ENCODE data around the gene IQCH. TPM values are rescaled to one million over a fixed set of nuclear protein-coding genes. Genes with fewer than 3 reads are reported as not detected.

Gene IQCH
- total RNA-seq, 1 experiment from 2014 or later, result 1.1 TPM

GRCh38 chr15:67322481-67322880 lies 67.9 kb downstream of the IQCH start:
- no peak overlapping the region for H3T11ph ChIP-seq (ENCODE audit: low read length)
- no peak overlapping the region for H2AK5ac ChIP-seq (ENCODE audit: insufficient read length, low read length)
- peaks cover 8 to 15% of the 10 kb centered on the region in 2 experiments for H3K9me3 Mint-ChIP-seq
- H3K36me3 Mint-ChIP-seq (ENCODE audit: insufficient read depth in 1 of 3, low read depth in 3 of 3), result peaks cover 6 to 21% (median 7%) of the 10 kb centered on the region in 3 experiments
- H3K9ac ChIP-seq (ENCODE audit: extremely low read depth, insufficient read length, low read length), result no peak overlapping the region
- H3K27me3 ChIP-seq (ENCODE audit: insufficient read depth, low read length), result no peaks in the 10 kb centered on the region
- H4K91ac ChIP-seq (ENCODE audit: insufficient read length, low read depth, low read length), result no peak overlapping the region
- no peaks in the 10 kb centered on the region for H3K79me2 ChIP-seq (ENCODE audit: insufficient read depth, low read length)
- no peak overlapping the region for H2BK15ac ChIP-seq (ENCODE audit: low read depth, low read length)
- H3K27me3 Mint-ChIP-seq (ENCODE audit: low read depth), result no peaks in the 10 kb centered on the region; the same call in 1 of the 2 replicates
- H3K9me3 ChIP-seq (ENCODE audit: control insufficient read depth, low read depth, low read length), result peaks cover 7% of the 10 kb centered on the region
- H3K4ac ChIP-seq (ENCODE audit: low read depth, low read length), result no peak overlapping the region
- no peak overlapping the region for H3K56ac ChIP-seq (ENCODE audit: insufficient read length, low read depth, low read length)
- no peaks in the 10 kb centered on the region for H3K23me2 ChIP-seq (ENCODE audit: insufficient read length, low read depth, low read length, poor library complexity, severe bottlenecking)
- H2BK120ac ChIP-seq (ENCODE audit: low read depth, low read length, poor library complexity, severe bottlenecking), result no peak overlapping the region
- peaks cover 6 to 14% of the 10 kb centered on the region in 2 experiments for H3K4me1 Mint-ChIP-seq
- no peak overlapping the region for H3K14ac ChIP-seq (ENCODE audit: insufficient read depth, low read length)
- H3K4me3 Mint-ChIP-seq, result no peak overlapping the region
- no peak overlapping the region for H3K23ac ChIP-seq (ENCODE audit: insufficient read length, low read depth, low read length)
- no peak overlapping the region for H2BK20ac ChIP-seq (ENCODE audit: low read depth, low read length, poor library complexity, severe bottlenecking)
- no peaks in the 10 kb centered on the region for H3K79me1 ChIP-seq (ENCODE audit: insufficient read depth, low read depth, low read length, poor library complexity, severe bottlenecking)
- H4K20me1 ChIP-seq (ENCODE audit: control insufficient read depth, insufficient read depth, insufficient read length), result no peaks in the 10 kb centered on the region
- H2BK12ac ChIP-seq (ENCODE audit: insufficient read length, low read depth, low read length), result no peak overlapping the region
- H3K27ac ChIP-seq (ENCODE audit: insufficient read length, low read depth, low read length), result no peak overlapping the region
- no peak for DNase-seq
- H2AFZ ChIP-seq (ENCODE audit: low read length), result no peak overlapping the region
- no peak overlapping the region for H3K4me2 ChIP-seq (ENCODE audit: insufficient read depth, insufficient read length, low read length)
- H3K27ac Mint-ChIP-seq, result no peak overlapping the region
- H2BK5ac ChIP-seq (ENCODE audit: insufficient read length, low read length), result no peak overlapping the region
- no CpG with 5 or more reads among the region's 4 CpGs for WGBS (ENCODE audit: extremely low coverage, insufficient read length, low lambda C conversion rate)
- H4K5ac ChIP-seq (ENCODE audit: insufficient read length, low read depth, low read length), result no peak overlapping the region
- H3K18ac ChIP-seq (ENCODE audit: insufficient read length, low read depth, low read length), result no peak overlapping the region
- no peak overlapping the region for H4K8ac ChIP-seq (replicated peaks; ENCODE audit: insufficient read length, low read depth, low read length)
- no peaks in the 10 kb centered on the region for H3K4me1 ChIP-seq (ENCODE audit: insufficient read depth, low read length)
- TF ChIP-seq, protein P1, sequence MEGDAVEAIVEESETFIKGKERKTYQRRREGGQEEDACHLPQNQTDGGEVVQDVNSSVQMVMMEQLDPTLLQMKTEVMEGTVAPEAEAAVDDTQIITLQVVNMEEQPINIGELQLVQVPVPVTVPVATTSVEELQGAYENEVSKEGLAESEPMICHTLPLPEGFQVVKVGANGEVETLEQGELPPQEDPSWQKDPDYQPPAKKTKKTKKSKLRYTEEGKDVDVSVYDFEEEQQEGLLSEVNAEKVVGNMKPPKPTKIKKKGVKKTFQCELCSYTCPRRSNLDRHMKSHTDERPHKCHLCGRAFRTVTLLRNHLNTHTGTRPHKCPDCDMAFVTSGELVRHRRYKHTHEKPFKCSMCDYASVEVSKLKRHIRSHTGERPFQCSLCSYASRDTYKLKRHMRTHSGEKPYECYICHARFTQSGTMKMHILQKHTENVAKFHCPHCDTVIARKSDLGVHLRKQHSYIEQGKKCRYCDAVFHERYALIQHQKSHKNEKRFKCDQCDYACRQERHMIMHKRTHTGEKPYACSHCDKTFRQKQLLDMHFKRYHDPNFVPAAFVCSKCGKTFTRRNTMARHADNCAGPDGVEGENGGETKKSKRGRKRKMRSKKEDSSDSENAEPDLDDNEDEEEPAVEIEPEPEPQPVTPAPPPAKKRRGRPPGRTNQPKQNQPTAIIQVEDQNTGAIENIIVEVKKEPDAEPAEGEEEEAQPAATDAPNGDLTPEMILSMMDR (conservative IDR thresholded peaks at IDR 0.05), result no peak

Measured in H9 (cell line).